B cell (primary cell): ENCODE results near the gene XPO4. TPM values are rescaled to one million over a fixed set of nuclear protein-coding genes. Genes with fewer than 3 reads are reported as not detected.

Experiments
- ATAC-seq: fragments of 200-7000 bp; cut with Tn5 transposase; one replicate; pipeline ENCODE4 v1.10.0; 2021; ENCODE audit warnings: low read depth, mild to moderate bottlenecking, moderate number of reproducible peaks, moderate library complexity
- CTCF ChIA-PET: fragments of 350-600 bp; sonication (Branson Sonifier 250); formaldehyde crosslinking; loops from one replicate; lab custom pipeline; 2021; ENCODE audit warnings: antibody characterized with exemption, inconsistent platforms; lab: Charles Lee
- POLR2A ChIA-PET: fragments of 350-600 bp; sonication (Branson Sonifier 250); formaldehyde crosslinking; loops from one replicate; lab custom pipeline; 2021; ENCODE audit warnings: antibody characterized with exemption; lab: Charles Lee
- DNase-seq: peaks from one replicate; pipeline ENCODE4 v3.0.0; 2013
- H2AFZ ChIP-seq: 2 replicates; pipeline ENCODE4 v1.6.1; 2012; ENCODE audit warnings: mild to moderate bottlenecking, low read depth, low read length; ENCODE audit not compliant: insufficient read depth, poor library complexity, severe bottlenecking
- H3K27ac ChIP-seq, 2 donors: 1 replicate in 1 of 2; 2 replicates in 1 of 2; pipeline ENCODE4 v1.5.1; 2012 to 2013; ENCODE audit warnings: low read length in 2 of 2, mild to moderate bottlenecking in 2 of 2, moderate library complexity in 1 of 2
- H3K27me3 ChIP-seq, 4 experiments: fragments of 200-600 bp in 1 of 4; sonication (generic) in 1 of 4; replicated peaks in 1 of 4; 1 replicate in 2 of 4; 2 replicates in 2 of 4; pipeline versions ENCODE4 v1.6.1 to v1.7.0; 2013 to 2016; ENCODE audit warnings: low read length in 3 of 4, mild to moderate bottlenecking in 2 of 4, mixed read lengths in 1 of 4, moderate library complexity in 1 of 4; ENCODE audit not compliant: insufficient read depth in 4 of 4, control insufficient read depth in 3 of 4; ENCODE audit errors: control extremely low read depth in 1 of 4
- H3K36me3 ChIP-seq, 2 experiments: replicated peaks in 1 of 2; 1 replicate in 1 of 2; 2 replicates in 1 of 2; pipeline versions ENCODE4 v1.6.1 to v1.7.1; 2013; ENCODE audit warnings: low read length in 1 of 2; ENCODE audit not compliant: insufficient read depth in 2 of 2, control insufficient read depth in 1 of 2; ENCODE audit errors: control extremely low read depth in 1 of 2, extremely low read depth in 1 of 2
- H3K4me1 ChIP-seq, 2 donors: fragments of 200-600 bp in 1 of 2; sonication (generic) in 1 of 2; 1 replicate in 1 of 2; 2 replicates in 1 of 2; pipeline versions ENCODE4 v1.5.1 to v1.6.1; 2013 to 2017; ENCODE audit warnings: low read length in 2 of 2; ENCODE audit not compliant: control insufficient read depth in 2 of 2, insufficient read depth in 2 of 2
- H3K4me2 ChIP-seq: replicated peaks from 2 replicates; pipeline ENCODE3; 2012; ENCODE audit warnings: mild to moderate bottlenecking, low read depth, low read length; ENCODE audit not compliant: poor library complexity, severe bottlenecking
- H3K4me3 ChIP-seq, 5 experiments: fragments of 200-600 bp in 1 of 5; sonication (generic) in 1 of 5; 1 replicate in 3 of 5; 2 replicates in 2 of 5; pipeline versions ENCODE4 v1.5.1 to v1.7.0; 2011 to 2016; ENCODE audit warnings: low read length in 4 of 5, mild to moderate bottlenecking in 4 of 5, low read depth in 2 of 5, control low read depth in 1 of 5, moderate library complexity in 1 of 5; ENCODE audit not compliant: insufficient read depth in 1 of 5; ENCODE audit errors: control extremely low read depth in 1 of 5, extremely low read depth in 1 of 5
- H3K79me2 ChIP-seq: fragments of 200-600 bp; sonication (generic); one replicate; pipeline ENCODE4 v1.6.0; 2016; ENCODE audit warnings: low read length; ENCODE audit not compliant: control insufficient read depth, insufficient read depth
- H3K9ac ChIP-seq: fragments of 200-600 bp; sonication (generic); 2 replicates; pipeline ENCODE4 v1.6.1; 2017; ENCODE audit warnings: mild to moderate bottlenecking, low read length, moderate library complexity
- H3K9me3 ChIP-seq, 3 donors: one replicate each; pipeline versions ENCODE4 v1.6.1 to v1.7.1; 2013; ENCODE audit warnings: low read length in 2 of 3; ENCODE audit not compliant: control insufficient read depth in 2 of 3, insufficient read depth in 1 of 3; ENCODE audit errors: control extremely low read depth in 1 of 3
- H4K20me1 ChIP-seq: 2 replicates; pipeline ENCODE4 v1.6.0; 2012; ENCODE audit warnings: mild to moderate bottlenecking, low read length; ENCODE audit not compliant: insufficient read depth, control insufficient read depth, poor library complexity, severe bottlenecking
- H3K27ac Mint-ChIP-seq: one replicate; pipeline ENCODE4 v1.8.0; 2021; ENCODE audit warnings: mixed read lengths
- H3K27me3 Mint-ChIP-seq: one replicate; pipeline ENCODE4 v1.8.0; 2021; ENCODE audit warnings: mixed read lengths
- H3K4me1 Mint-ChIP-seq: one replicate; pipeline ENCODE4 v1.8.0; 2021; ENCODE audit warnings: mixed read lengths
- H3K4me3 Mint-ChIP-seq: one replicate; pipeline ENCODE4 v1.8.0; 2021; ENCODE audit warnings: mixed read lengths
- H3K9me3 Mint-ChIP-seq: one replicate; pipeline ENCODE4 v1.8.0; 2022; ENCODE audit warnings: mixed read lengths; ENCODE audit not compliant: insufficient read depth
- EZH2 ChIP-seq: IDR thresholded peaks from 2 replicates; pipeline ENCODE4 v1.6.1; 2012; ENCODE audit warnings: borderline replicate concordance, low read depth, mild to moderate bottlenecking, moderate library complexity, low read length; ENCODE audit not compliant: insufficient read depth, poor library complexity, severe bottlenecking
- WGBS: methylation state at CpG from one replicate; pipeline ENCODE4 v1.1.5; 2013; ENCODE audit warnings: missing lambda C conversion rate; ENCODE audit not compliant: insufficient coverage; 5-methylcytosine and 5-hydroxymethylcytosine counted together
- intact Hi-C: fragments of 100-400 bp; cut with micrococcal nuclease; formaldehyde crosslinking; loops from one replicate; pipeline ENCODE4 v1.10.0; 2022
- polyA plus RNA-seq: library from polyadenylated mRNA; depleted of rRNA; stranded (reverse); fragments of >200 nt; gene quantifications from 2 replicates; pipeline ENCODE4 v1.2.3, GENCODE V29; 2012
- total RNA-seq, 2 donors: library from RNA; stranded (reverse); fragments of 120-200 nt in 1 of 2; gene quantifications; 1 replicate in 1 of 2; 2 replicates in 1 of 2; pipeline versions ENCODE4 v1.2.3 to v1.2.4, GENCODE V29; 2013 to 2022
- TF ChIP-seq, protein P1 (sequence below): fragments of 200-600 bp; IDR thresholded peaks from one replicate; pipeline ENCODE4 v1.8.0; 2022; ENCODE audit warnings: antibody characterized with exemption, mild to moderate bottlenecking

XPO4 gene
- total and polyA plus RNA-seq, 2 donors (not counting 1 experiment from before 2014, with no cell fraction given) = 6.2 to 25.9 TPM

GRCh38 chr13:20843166-20843565, 59.4 kb downstream of the XPO4 start:
- Mint-ChIP-seq H3K27me3 (no peaks in the 10 kb centered on the region), H3K9me3 (no peaks in the 10 kb centered on the region), H3K4me1 (no peaks in the 10 kb centered on the region), H3K27ac (no peak overlapping the region), H3K4me3 (no peak overlapping the region)
- Histone ChIP-seq H3K4me1 (no peaks in the 10 kb centered on the region), H3K9me3 (no peaks in the 10 kb centered on the region), H3K4me3 (no peak overlapping the region), H3K27me3 (no peaks in the 10 kb centered on the region), H3K9ac (no peak overlapping the region), H2AFZ (no peak overlapping the region), H4K20me1 (no peaks in the 10 kb centered on the region), H3K79me2 (no peaks in the 10 kb centered on the region), H3K27ac (no peak overlapping the region), H3K36me3 (peaks cover 7 to 27% of the 10 kb centered on the region in 2 experiments), H3K4me2 (no peak overlapping the region)
- intact Hi-C loops = no loop called here
- DNase-seq = no peak
- POLR2A ChIA-PET = no interaction called here
- no peak for ATAC-seq
- WGBS = no CpG with 5 or more reads among the region's 6 CpGs
- CTCF ChIA-PET = interaction anchor here (0.7 to 3.9 kb wide), 2 partner anchors 14 to 352 kb away, joined by 3 to 24 read pairs; no protein-coding TSS in a partner anchor
- TF ChIP-seq, protein P1, sequence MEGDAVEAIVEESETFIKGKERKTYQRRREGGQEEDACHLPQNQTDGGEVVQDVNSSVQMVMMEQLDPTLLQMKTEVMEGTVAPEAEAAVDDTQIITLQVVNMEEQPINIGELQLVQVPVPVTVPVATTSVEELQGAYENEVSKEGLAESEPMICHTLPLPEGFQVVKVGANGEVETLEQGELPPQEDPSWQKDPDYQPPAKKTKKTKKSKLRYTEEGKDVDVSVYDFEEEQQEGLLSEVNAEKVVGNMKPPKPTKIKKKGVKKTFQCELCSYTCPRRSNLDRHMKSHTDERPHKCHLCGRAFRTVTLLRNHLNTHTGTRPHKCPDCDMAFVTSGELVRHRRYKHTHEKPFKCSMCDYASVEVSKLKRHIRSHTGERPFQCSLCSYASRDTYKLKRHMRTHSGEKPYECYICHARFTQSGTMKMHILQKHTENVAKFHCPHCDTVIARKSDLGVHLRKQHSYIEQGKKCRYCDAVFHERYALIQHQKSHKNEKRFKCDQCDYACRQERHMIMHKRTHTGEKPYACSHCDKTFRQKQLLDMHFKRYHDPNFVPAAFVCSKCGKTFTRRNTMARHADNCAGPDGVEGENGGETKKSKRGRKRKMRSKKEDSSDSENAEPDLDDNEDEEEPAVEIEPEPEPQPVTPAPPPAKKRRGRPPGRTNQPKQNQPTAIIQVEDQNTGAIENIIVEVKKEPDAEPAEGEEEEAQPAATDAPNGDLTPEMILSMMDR = no peak
- no peak for TF ChIP-seq EZH2

DNA sequence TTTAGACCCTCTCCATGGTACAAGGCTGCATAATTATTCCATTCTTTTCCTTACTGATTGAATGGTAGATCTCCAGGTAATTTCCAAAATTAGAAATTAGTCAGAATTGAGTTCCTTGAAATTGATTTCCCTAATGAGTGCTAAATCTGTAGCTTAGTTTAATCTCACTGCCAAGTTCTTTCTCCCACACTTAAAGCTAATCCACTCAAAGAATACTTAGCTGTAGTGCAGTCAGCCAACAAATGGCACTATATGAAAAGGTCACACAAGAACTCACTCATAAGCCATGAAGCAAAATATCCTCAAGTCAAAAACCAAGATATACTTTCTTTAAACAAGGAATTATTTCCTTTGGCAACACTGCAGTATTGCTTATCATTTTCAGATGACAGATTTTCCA, 62.0 kb downstream of the XPO4 start:
- Histone ChIP-seq H3K4me1 (no peaks in the 10 kb centered on the region), H3K4me2 (no peak overlapping the region), H3K27me3 (no peaks in the 10 kb centered on the region), H3K9ac (no peak overlapping the region), H3K27ac (no peak overlapping the region), H3K79me2 (no peaks in the 10 kb centered on the region), H2AFZ (no peak overlapping the region), H4K20me1 (no peaks in the 10 kb centered on the region), H3K36me3 (peaks cover 15 to 41% of the 10 kb centered on the region in 2 experiments), H3K4me3 (no peak overlapping the region), H3K9me3 (no peaks in the 10 kb centered on the region)
- TF ChIP-seq, protein P1 = no peak
- TF ChIP-seq EZH2 = no peak
- H3K4me3 Mint-ChIP-seq = no peak overlapping the region
- intact Hi-C loops = no loop called here
- no peak for DNase-seq
- H3K4me1 Mint-ChIP-seq = no peaks in the 10 kb centered on the region
- H3K27me3 Mint-ChIP-seq = no peaks in the 10 kb centered on the region
- H3K27ac Mint-ChIP-seq = no peak overlapping the region
- no peak for ATAC-seq
- CTCF ChIA-PET = interaction anchor here (1.1 to 3.9 kb wide), 2 partner anchors 8 to 12 kb away, joined by 3 to 24 read pairs; no protein-coding TSS in a partner anchor
- POLR2A ChIA-PET = no interaction called here
- H3K9me3 Mint-ChIP-seq = no peaks in the 10 kb centered on the region
